Nephron (organoid): ENCODE measurements around the gene EEF1E1.

Source experiments
- H3K27ac Mint-ChIP-seq, 3 experiments: 2 replicates each; pipeline ENCODE4 v1.8.0; 2020; ENCODE audit warnings: mixed read lengths in 3 of 3, mild to moderate bottlenecking in 2 of 3, moderate library complexity in 1 of 3
- H3K27me3 Mint-ChIP-seq: 2 replicates; pipeline ENCODE4 v1.8.0; 2021; ENCODE audit warnings: low read depth, mild to moderate bottlenecking, moderate library complexity, mixed read lengths
- H3K36me3 Mint-ChIP-seq: 2 replicates; pipeline ENCODE4 v1.8.0; 2020; ENCODE audit warnings: low read depth, mixed read lengths
- H3K4me1 Mint-ChIP-seq: 2 replicates; pipeline ENCODE4 v1.8.0; 2020; ENCODE audit warnings: mixed read lengths
- H3K4me3 Mint-ChIP-seq, 3 experiments: 2 replicates each; pipeline ENCODE4 v1.8.0; 2020; ENCODE audit warnings: mild to moderate bottlenecking in 3 of 3, mixed read lengths in 3 of 3, moderate library complexity in 2 of 3
- H3K9me3 Mint-ChIP-seq: 2 replicates; pipeline ENCODE4 v1.8.0; 2020; ENCODE audit warnings: mixed read lengths
- TF ChIP-seq, protein P1 (sequence below), 3 experiments: fragments of 200-600 bp; sonication (generic); IDR thresholded peaks; one replicate each; pipeline ENCODE4 v1.5.0; 2021; ENCODE audit warnings: antibody characterized with exemption in 3 of 3; ENCODE audit not compliant: unreplicated experiment in 3 of 3

Gene EEF1E1

DNA sequence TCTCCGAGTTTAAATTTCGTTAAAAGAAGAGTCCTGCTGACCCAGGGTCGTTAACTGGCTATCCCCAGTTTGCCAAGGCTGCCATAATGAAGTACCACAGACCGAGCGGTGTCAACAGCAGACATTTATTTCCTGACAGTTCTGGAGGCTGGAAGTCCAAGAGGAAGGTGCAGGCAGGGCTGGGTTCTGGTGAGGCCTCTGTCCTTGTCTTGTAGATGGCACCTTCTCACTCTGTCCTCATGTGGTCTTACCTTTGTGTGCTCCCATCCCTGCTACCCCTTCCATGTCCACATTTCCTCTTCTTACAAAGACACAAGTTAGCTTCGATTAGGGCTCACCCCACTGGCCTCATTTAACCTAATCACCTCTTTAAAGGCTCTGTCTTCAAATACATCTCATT, 29.8 kb upstream of the EEF1E1 start:
- TF ChIP-seq, protein P1, sequence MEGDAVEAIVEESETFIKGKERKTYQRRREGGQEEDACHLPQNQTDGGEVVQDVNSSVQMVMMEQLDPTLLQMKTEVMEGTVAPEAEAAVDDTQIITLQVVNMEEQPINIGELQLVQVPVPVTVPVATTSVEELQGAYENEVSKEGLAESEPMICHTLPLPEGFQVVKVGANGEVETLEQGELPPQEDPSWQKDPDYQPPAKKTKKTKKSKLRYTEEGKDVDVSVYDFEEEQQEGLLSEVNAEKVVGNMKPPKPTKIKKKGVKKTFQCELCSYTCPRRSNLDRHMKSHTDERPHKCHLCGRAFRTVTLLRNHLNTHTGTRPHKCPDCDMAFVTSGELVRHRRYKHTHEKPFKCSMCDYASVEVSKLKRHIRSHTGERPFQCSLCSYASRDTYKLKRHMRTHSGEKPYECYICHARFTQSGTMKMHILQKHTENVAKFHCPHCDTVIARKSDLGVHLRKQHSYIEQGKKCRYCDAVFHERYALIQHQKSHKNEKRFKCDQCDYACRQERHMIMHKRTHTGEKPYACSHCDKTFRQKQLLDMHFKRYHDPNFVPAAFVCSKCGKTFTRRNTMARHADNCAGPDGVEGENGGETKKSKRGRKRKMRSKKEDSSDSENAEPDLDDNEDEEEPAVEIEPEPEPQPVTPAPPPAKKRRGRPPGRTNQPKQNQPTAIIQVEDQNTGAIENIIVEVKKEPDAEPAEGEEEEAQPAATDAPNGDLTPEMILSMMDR (IDR thresholded peaks at IDR 0.05; ENCODE audit: unreplicated experiment in 3 of 3) = no peak
- no peaks in the 10 kb centered on the region for H3K4me1 Mint-ChIP-seq
- H3K27ac Mint-ChIP-seq = no peak overlapping the region
- no peaks in the 10 kb centered on the region for H3K9me3 Mint-ChIP-seq
- no peak overlapping the region for H3K4me3 Mint-ChIP-seq
- H3K27me3 Mint-ChIP-seq = peaks cover 6% of the 10 kb centered on the region
- no peaks in the 10 kb centered on the region for H3K36me3 Mint-ChIP-seq

DNA sequence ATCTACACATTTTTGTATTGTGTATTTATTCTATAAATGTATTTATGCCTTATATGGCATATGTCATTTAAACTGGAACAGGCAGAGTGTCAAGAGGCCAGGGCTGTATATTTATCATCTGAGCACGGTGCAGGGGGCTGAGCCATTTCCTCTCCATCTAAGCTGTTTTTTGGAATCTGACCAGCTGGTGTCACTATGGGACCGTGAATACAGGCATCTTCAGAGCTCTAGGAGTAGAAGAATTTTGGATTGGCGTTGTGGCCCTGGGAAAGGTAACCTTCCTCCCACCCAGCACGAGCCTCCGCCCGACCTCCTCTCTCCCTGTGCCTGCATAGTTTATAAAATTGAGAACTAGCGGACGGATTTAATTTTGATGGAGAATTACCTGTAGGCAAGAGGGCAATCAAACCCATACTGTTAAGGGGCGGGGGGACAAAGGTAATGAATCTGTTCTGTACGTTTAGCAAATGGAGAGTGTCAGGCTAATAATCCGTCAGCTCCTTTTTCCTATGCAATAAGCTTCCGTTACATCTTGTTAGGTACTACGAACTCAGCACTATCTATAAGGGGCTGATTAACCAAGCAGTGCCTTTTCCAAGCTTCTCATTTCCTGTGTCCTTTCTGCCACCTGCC, 29.0 kb upstream of the EEF1E1 start:
- H3K36me3 Mint-ChIP-seq = no peaks in the 10 kb centered on the region
- H3K27ac Mint-ChIP-seq = peak overlapping the region in 1 of 3 experiments; percentile 53
- TF ChIP-seq, protein P1 (IDR thresholded peaks at IDR 0.05; ENCODE audit: unreplicated experiment in 3 of 3) = peak; percentile 71 to 74 (median 72)
- peaks cover 10% of the 10 kb centered on the region for H3K27me3 Mint-ChIP-seq
- no peaks in the 10 kb centered on the region for H3K4me1 Mint-ChIP-seq
- H3K4me3 Mint-ChIP-seq = no peak overlapping the region
- no peaks in the 10 kb centered on the region for H3K9me3 Mint-ChIP-seq

DNA sequence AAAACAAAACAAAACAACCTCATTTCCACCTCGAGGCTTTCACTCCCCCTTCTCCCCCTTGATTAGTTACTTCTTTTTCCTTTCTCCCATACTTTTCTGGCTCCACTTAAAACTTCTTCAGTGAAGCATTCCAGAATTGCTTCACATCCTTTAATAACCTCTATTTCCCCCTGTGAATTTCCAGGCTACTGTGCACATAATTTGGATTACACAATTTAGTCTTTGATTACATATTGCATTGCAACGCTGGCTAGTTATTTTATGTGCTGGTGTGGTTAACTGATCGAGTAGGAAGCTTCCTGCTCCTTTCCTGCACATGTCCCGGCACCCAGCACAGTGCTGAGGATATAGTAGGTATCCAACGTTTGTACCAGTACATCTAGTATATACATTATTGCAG, 28.1 kb upstream of the EEF1E1 start:
- Mint-ChIP-seq H3K4me1 (no peaks in the 10 kb centered on the region), H3K4me3 (no peak overlapping the region), H3K36me3 (no peaks in the 10 kb centered on the region), H3K27me3 (peaks cover 10% of the 10 kb centered on the region), H3K27ac (no peak overlapping the region), H3K9me3 (no peaks in the 10 kb centered on the region)
- TF ChIP-seq, protein P1 (IDR thresholded peaks at IDR 0.05; ENCODE audit: unreplicated experiment in 3 of 3) = no peak

DNA sequence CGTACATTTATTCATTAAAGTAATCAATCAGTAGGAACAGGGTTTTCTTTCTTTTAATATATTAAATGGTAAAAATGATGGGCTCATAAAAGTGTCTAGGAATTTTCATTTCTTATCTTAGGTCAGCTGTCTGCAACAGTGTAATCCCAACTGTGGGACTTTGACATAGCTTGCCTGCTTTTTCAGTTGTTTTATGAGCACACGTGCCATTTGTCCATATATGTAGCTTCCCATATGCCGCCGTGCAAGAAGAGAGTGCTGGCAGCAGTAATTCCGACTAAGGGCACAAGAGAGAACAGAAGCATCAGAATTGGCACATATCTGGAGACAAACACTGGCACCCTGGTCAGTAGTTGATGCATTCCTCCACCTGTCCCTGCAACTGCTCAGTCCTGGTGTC, 20.9 kb upstream of the EEF1E1 start:
- TF ChIP-seq, protein P1 (IDR thresholded peaks at IDR 0.05; ENCODE audit: unreplicated experiment in 3 of 3) = no peak
- no peak overlapping the region for H3K4me3 Mint-ChIP-seq
- no peaks in the 10 kb centered on the region for H3K36me3 Mint-ChIP-seq
- no peak overlapping the region for H3K27ac Mint-ChIP-seq
- H3K27me3 Mint-ChIP-seq = peaks cover 4% of the 10 kb centered on the region
- no peaks in the 10 kb centered on the region for H3K4me1 Mint-ChIP-seq
- H3K9me3 Mint-ChIP-seq = peaks cover 2% of the 10 kb centered on the region

DNA sequence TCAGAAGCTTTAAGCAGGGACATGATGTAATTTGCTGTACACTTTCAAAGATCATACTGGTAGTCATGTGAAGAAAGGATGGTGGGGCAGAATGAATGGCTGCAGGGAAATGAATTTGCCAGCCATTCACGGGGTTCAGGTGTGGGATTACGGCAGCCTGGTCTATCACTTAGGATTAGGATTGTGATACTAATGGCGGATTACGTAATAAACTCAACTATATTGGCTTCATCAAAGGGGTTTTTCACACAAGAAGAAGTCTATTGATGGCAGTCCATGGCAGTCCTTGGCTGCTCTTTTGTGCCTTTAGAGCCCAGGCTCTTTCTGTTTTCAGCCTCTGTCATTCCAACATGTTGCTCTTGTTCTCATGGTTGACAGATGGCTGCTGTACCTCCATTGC, 12.6 kb upstream of the EEF1E1 start:
- Mint-ChIP-seq H3K9me3 (no peaks in the 10 kb centered on the region), H3K27me3 (peaks cover 7% of the 10 kb centered on the region), H3K36me3 (no peaks in the 10 kb centered on the region), H3K27ac (no peak overlapping the region), H3K4me3 (no peak overlapping the region), H3K4me1 (no peaks in the 10 kb centered on the region)
- TF ChIP-seq, protein P1 (IDR thresholded peaks at IDR 0.05; ENCODE audit: unreplicated experiment in 3 of 3) = no peak

DNA sequence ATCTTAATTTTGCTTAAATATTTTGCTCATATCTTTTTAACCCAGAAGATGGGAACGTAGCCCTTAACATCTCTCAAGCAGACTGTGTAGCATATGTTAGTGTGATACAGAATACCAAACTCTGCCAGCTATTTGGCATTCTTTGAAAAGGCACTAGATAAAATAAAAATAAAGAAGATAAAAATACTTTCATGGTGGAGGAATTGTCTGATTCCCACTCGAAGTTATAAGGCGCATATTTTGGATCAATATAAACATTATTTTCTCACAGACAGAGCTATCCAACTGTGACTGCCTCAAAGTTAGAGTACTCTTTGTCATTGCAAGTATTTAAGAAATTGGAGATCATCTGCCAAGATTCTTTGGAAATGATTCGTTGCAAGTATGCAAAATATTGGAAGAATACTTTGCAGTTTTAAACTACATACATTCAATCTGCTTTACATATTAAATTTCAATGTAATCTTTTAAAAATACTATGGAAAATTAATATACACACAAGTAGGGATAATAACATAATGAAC, 10.8 kb upstream of the EEF1E1 start:
- H3K9me3 Mint-ChIP-seq = no peaks in the 10 kb centered on the region
- no peaks in the 10 kb centered on the region for H3K36me3 Mint-ChIP-seq
- TF ChIP-seq, protein P1 (IDR thresholded peaks at IDR 0.05; ENCODE audit: unreplicated experiment in 3 of 3) = no peak
- H3K27me3 Mint-ChIP-seq = peaks cover 19% of the 10 kb centered on the region
- no peak overlapping the region for H3K4me3 Mint-ChIP-seq
- no peaks in the 10 kb centered on the region for H3K4me1 Mint-ChIP-seq
- no peak overlapping the region for H3K27ac Mint-ChIP-seq
